H7 (cell line): ENCODE results near the gene NRROS. TPM values are rescaled to one million over a fixed set of nuclear protein-coding genes. Genes with fewer than 3 reads are reported as not detected.

Source experiments
- DNase-seq: peaks from one replicate; pipeline ENCODE4 v3.0.0; 2012
- H3K27me3 ChIP-seq: 2 replicates; pipeline ENCODE4 v1.6.0; 2011; ENCODE audit warnings: mild to moderate bottlenecking, low read length; ENCODE audit not compliant: control insufficient read depth, insufficient read depth
- H3K36me3 ChIP-seq: replicated peaks from 2 replicates; pipeline ENCODE4 v1.5.1; 2011; ENCODE audit warnings: low read length; ENCODE audit not compliant: control insufficient read depth, insufficient read depth
- H3K4me3 ChIP-seq: 2 replicates; pipeline ENCODE4 v1.5.1; 2011; ENCODE audit warnings: low read depth, mild to moderate bottlenecking, control low read depth, low read length, moderate library complexity; ENCODE audit not compliant: insufficient read depth
- total RNA-seq: library from RNA; depleted of rRNA; stranded (reverse); fragments of >200 nt; shearing (Covaris generic); gene quantifications from 2 replicates; pipeline ENCODE4 v1.2.3, GENCODE V29; 2014

NRROS gene
- total RNA-seq, 1 experiment from 2014 or later, result 5.3 TPM

DNA sequence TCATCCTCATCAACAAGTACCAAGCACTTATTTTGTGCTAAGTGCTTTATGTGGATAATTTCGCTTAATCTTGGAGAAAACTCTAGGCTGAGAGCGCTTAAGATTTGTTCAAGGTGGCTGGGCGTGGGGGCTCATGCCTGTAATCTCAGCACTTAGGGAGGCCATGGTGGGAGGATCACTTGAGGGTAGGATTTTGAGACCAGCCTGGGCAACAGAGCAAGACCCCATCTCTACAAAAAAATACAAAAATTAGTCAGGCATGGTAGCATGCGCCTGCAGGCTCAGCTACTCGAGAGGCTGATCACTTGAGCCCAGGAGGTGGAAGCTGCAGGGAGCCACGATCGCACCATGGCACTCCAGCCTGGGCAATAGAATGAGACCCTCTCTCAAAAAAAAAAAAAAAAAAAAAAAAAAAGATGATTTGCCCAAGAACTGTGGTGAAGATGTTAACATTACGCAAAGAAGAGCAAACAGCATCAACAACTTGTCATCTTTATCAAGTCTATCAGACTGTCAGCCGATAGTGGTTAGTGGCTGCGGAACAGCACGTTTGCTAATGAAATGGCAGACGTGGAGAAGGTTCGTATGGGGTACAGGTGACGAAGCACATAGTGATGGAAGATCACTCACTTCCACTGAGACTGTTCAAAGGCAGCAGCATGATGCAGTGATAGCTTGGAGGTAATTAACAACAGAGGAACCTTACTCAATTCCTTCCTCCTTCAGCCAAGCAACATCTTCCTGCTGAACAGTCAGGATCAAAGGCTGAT lies 27.7 kb downstream of the NRROS start:
- no peak for DNase-seq
- Histone ChIP-seq H3K4me3 (no peak overlapping the region), H3K36me3 (no peaks in the 10 kb centered on the region), H3K27me3 (no peaks in the 10 kb centered on the region)

DNA sequence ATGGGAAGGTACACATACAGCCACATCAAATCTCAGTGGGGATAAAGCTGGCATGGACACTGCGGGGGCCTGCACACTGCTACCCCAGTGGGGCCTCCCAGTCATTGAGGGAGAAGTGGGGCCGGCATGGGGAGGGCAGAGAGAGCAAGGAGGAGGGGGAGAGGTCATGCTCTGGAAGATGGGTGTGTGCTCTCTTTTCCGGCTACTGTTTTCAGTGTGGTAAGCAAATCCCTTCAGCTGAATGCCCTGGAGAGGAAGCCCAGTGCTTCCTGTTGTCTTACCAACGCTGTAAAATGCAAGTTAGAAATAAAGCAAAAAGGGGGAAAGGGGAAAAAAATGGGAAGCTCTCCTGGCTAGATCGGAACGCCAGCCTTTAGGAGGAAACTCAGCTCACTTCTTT lies 30.8 kb downstream of the NRROS start:
- no peak for DNase-seq
- Histone ChIP-seq H3K36me3 (no peaks in the 10 kb centered on the region), H3K27me3 (no peaks in the 10 kb centered on the region), H3K4me3 (no peak overlapping the region)

DNA sequence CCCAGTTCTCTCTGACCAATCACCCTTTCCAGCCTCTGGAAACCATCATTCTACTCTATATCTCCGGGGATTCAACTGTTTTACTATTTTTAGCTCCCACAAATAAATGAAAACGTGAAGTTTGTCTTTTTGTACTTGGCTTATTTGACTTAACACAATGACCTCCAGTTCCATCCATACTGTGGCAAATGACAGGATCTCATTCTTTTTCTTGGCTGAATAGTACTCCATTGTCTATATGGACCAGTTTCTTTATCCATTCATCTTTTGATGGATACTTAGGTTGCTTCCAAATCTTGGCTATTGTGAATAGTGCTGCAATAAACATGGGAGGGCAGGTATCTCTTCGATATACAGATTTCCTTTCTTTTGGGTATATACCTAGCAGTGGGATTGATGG lies 34.1 kb downstream of the NRROS start:
- H3K4me3 ChIP-seq, result no peak overlapping the region
- DNase-seq, result no peak
- H3K27me3 ChIP-seq, result no peaks in the 10 kb centered on the region
- H3K36me3 ChIP-seq, result no peaks in the 10 kb centered on the region

DNA sequence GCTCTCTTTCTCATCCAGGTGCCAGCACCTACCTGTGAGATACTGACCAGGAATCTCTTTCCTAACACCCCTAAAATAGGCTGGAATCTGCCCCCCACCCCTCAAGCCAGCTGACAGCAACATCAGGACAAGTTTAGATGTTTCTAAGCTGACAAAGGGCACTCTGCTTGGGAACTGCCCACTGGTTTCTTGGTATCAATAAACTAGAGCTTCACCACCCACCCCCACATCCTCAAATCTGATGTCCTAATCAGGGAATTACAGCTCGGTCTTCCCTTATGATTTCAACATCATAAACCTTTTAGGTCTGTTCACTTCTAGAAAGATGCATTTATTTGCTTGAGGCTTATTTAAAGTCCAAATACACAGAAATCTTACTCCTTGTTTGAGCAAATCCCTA lies 37.9 kb downstream of the NRROS start:
- Histone ChIP-seq H3K4me3 (no peak overlapping the region), H3K27me3 (no peaks in the 10 kb centered on the region), H3K36me3 (no peaks in the 10 kb centered on the region)
- DNase-seq, result no peak

GRCh38 chr3:196677931-196678330 lies 38.4 kb downstream of the NRROS start:
- Histone ChIP-seq H3K4me3 (no peak overlapping the region), H3K36me3 (no peaks in the 10 kb centered on the region), H3K27me3 (no peaks in the 10 kb centered on the region)
- no peak for DNase-seq

DNA sequence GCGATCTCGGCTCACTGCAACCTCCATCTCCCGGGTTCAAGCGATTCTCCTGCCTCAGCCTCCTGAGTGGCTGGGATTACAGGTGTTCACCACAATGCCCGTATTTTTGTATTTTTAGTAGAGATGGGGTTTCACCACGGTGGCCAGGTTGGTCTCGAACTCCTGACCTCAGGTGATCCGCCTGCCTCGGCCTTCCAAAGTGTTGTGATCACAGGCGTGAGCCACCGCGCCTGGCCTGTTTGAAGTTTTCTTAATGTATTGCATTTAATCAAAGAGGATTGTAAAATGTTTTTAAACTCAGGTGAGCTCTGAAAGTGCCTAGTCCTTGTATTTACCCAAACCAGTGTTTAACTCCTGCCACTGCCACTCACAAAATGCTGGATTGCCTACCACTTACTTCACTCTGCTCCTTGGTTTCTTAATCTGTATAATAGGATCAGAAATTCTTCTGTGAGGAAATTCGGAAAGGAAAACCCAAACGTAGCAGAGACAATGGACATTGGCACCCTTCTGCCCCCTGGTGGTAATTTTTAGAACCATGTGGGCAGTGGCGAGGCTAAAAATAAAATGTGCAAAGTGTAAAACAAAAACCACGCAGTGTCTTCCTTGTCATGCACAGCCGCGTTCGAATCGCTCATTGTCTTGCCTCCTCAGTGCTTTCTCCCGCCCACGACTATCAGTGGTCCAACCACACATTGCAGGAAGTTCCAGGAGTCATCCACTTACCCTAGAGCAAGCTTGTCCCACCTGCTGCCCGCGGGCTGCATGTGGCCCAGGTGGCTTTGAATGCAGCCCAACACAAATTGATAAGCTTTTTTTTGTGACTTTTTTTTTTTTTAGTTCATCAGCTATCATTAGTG lies 45.3 kb downstream of the NRROS start:
- H3K4me3 ChIP-seq, result no peak overlapping the region
- H3K27me3 ChIP-seq, result no peaks in the 10 kb centered on the region
- DNase-seq, result peak; percentile 65
- no peaks in the 10 kb centered on the region for H3K36me3 ChIP-seq

DNA sequence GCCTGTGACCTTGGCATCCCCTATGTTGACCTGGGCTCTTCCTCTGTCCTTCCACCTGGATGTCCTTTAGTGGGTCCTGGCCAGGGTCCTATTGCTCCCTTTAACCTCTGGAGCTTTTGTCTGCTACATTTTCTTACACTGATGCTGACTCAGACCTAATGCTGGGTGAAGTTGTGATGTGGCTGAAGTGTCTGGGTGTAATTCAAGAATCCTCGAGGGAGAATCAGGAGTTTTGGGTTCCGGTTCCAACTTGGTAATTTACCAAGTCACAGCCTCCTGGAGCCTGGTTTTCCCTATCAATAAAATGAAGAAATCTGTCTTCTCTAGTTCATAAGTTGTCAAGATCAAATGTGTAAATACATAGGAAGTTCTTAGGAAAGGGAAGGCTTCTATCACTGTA lies 46.9 kb downstream of the NRROS start:
- Histone ChIP-seq H3K27me3 (no peaks in the 10 kb centered on the region), H3K36me3 (no peaks in the 10 kb centered on the region), H3K4me3 (no peak overlapping the region)
- no peak for DNase-seq

- DNase-seq, result no peak
Observed at GRCh38 chr3:196688349-196688748, 48.9 kb downstream of the NRROS start.

DNA sequence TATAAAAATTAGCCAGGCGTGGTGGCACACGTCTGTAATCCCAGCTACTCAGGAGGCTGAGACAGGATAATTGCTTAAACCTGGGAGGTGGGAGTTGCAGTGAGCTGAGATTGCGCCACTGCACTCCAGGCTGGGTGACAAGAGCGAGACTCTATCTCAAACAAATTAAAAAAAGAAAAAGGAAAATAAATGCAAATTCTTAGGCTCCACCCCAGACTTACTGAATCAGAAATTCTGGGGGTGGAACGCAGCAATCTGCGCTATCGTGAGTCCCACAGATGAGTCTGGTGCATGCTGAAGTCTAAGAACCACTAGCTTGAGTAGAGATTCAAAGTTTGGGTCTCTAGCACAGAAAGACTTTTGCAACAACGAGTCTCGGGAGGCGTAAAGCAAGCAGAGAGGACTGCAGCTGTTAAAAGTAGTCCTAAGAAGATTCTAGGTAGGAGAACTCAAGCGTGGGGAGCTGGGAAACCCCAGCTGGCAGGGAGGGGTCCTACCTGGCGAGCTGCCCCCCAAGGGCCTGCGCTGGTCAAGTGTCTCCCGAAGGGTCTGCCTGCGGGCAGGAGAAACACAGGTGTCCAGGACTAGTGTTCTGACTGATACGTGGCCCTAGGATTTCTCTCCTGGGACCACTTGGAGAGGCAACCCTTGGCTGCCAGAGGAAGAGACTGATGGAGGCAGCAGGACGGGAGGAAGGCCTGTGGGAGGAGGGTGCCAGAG lies 50.6 kb downstream of the NRROS start:
- Histone ChIP-seq H3K4me3 (no peak overlapping the region), H3K27me3 (no peaks in the 10 kb centered on the region), H3K36me3 (no peaks in the 10 kb centered on the region)
- DNase-seq, result no peak

More at GRCh38 chr3:196688349-196688748, 48.9 kb downstream of the NRROS start:
- Histone ChIP-seq H3K4me3 (no peak overlapping the region), H3K36me3 (no peaks in the 10 kb centered on the region), H3K27me3 (no peaks in the 10 kb centered on the region)

- Histone ChIP-seq H3K27me3 (no peaks in the 10 kb centered on the region), H3K4me3 (no peak overlapping the region), H3K36me3 (no peaks in the 10 kb centered on the region)
- no peak for DNase-seq
Observed at GRCh38 chr3:196691386-196691785, 51.9 kb downstream of the NRROS start.

GRCh38 chr3:196694202-196694638 lies 54.7 kb downstream of the NRROS start:
- DNase-seq, result no peak
- Histone ChIP-seq H3K27me3 (no peaks in the 10 kb centered on the region), H3K36me3 (no peaks in the 10 kb centered on the region), H3K4me3 (no peak overlapping the region)

DNA sequence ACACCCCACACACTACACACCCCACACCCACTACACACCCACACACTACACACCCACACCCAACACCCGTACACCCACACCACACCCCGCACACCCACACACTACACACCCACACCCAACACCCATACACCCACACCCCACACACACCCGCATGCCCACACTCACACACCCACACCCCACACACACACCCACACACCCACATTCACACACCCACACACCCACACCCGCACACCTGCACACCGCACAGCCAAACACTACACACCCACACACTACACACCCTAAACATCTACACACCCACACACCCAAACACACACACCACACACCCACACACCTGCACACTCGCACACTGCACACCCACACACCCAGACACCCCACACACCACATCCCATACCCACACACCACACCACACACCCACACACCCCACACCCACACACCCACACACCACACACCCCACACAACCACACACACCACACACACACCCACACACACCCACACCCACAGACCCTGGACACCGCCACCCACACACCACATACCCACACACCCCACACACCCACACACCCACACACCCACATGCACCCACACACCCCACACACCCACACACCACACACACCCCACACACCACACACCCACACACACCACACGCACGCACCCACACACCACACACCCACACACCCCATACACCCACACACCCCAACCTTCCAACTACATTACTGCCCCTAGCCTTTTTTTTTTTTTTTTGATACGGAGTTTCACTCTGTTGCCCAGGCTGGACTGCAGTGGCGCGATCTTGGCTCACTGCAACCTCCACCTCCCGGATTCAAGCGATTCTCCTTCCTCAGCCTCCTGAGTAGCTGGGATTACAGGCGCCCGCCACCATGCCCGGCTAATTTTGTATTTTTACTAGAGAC lies 55.7 kb downstream of the NRROS start:
- no peaks in the 10 kb centered on the region for H3K27me3 ChIP-seq
- no peak for DNase-seq

GRCh38 chr3:196695849-196696226 lies 56.3 kb downstream of the NRROS start:
- DNase-seq, result no peak
- Histone ChIP-seq H3K4me3 (no peak overlapping the region), H3K36me3 (no peaks in the 10 kb centered on the region), H3K27me3 (no peaks in the 10 kb centered on the region)

More for the DNA sequence above, 55.7 kb downstream of the NRROS start:
- Histone ChIP-seq H3K4me3 (no peak overlapping the region), H3K36me3 (no peaks in the 10 kb centered on the region)

DNA sequence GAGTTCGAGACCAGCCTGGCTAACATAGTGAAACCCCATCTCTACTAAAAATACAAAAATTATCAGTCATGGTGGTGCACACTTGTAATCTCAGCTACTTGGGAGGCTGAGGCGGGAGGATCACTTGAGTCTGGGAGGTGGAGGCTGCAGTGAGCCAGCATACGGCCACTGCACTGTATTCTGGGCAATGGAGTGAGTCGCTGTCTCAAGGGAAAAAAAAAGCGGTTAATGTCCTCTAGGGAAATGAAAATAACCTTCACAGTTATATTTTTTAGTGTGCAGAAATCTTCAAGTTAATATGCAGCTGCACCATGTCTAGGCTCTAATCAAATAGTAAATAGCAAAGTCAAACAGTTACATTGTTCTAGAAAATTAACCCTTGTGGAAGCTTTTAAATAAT lies 57.8 kb downstream of the NRROS start:
- H3K4me3 ChIP-seq, result no peak overlapping the region
- no peaks in the 10 kb centered on the region for H3K36me3 ChIP-seq
- DNase-seq, result no peak
- no peaks in the 10 kb centered on the region for H3K27me3 ChIP-seq
